Measurements from ENCODE around the gene SLC2A6.

SLC2A6 gene

DNA sequence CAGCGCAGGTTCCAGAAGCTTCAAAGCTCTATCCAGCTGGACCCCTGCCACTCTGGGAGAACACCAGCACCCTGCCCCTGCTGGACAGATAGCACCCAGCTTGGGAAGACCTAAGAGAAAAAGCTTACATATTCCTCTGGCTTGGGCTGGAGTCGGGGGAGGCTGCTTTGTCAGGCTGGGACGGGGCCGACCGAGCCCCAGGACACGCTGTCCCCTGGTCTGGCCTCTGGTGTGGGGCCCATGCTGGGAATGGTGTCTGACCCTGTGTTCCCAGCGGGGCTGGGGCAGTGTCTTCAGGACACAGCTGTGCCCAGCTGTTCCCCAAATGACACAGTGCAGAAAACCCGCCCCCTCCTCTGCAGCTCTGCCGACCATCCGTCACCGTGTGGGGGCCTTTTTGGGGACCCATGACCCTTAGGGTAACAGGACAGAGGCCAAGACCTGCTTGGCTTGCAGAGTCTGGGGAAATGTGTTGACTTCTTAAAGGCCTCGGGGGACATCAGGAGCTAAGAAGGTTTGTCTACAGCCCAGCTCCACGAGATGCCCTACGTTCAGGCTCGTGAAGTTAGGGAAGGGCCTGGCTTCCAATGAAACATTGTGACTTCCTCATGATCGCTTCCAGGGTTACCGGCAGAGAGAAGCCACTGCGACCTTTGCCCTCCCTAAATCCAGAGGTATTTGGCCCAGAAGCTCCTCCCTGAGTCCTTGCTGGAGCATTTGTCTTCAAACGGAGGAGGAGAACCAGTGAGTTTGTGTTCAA lies 20.4 kb upstream of the SLC2A6 start:
- no peak for DNase-seq

DNA sequence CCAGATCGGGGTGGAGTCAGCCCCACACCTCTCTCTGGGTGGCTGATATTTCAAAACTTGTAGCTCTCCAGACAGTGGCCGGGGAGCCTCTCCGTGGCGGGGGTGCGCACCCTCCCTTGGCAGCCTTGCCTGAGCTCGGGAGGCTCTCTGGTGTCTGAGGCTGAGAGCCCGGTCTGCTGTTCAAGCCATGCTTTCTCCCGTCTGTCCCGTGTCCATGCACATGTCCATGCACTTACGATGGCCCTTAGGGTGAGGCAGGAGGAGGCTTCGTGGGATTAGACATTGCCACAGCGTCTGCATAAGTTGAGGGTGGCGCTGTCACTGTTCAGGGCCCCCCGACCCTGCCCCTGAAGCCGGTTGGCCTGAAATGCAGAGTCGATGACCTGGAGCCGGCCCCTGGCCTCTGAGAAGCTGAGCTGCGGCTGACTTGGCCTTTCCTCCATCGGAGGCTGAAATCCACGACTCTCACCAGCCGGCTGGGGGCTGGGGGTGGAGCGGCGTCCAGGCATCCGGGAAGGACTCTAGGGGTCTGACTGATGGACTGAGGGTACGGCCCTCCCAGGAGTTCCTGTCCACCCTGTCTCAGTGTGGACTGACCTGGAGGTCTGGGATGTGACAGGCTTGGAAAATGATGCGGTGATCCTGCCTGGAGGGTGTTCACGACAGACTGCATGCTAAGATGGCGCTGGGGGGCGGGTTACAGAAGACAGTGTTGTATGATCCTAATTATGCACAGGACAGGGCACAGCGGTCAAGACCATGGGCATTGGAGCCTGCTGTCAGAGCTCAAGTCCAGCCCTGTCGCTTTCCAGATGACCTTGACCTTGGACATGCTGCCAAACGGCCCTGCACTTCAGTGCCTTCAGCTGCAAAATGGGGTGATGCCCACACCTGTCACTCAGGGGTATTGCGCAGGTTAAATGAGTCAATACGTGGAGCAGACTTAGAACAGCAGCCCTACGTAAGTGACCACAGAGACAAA lies 18.3 kb upstream of the SLC2A6 start:
- DNase-seq: no peak

DNA sequence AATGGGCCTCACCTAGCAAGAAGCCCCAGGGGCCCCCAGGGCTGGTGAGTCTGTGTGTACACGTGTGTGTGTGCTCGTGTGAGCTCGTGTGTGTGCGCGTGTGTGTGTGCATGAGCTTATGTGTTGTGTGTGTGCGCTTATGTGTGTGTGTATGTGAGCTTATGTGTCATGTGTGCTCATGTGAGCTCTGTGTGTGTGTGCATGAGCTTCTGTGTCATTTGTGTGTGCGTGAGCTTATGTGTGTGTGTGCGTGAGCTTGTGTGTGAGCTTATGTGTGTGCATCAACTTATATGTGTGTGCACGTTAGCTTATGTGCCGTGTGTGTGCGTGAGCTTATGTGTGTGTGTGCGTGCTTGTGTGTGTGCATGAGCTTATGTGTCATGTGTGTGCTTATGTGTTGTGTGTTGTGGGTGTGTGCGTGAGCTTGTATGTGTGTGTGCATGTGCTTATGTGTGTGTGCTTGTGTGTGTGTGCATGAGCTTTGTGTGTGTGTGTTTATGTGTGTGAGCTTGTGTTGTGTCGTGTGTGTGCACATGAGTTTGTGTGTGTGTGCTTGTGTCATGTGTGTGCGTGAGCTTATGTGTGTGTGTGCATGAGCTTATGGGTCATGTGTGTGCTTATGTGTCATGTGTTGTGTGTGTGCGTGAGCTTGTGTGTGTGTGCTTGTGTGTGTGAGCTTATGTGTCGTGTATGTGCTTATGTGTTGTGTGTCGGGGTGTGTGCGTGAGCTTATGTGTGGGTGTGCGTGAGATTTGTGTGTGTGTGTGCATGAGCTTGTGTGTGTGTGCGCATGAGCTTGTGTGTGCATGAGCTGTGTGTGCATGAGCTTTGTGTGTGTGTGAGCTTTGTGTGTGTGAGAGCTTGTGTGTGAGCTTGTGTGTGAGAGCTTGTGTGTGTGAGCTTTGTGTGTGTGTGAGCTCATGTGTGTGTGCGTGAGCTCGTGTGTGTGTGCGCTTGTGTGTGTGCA lies 16.7 kb upstream of the SLC2A6 start:
- DNase-seq: no peak

DNA sequence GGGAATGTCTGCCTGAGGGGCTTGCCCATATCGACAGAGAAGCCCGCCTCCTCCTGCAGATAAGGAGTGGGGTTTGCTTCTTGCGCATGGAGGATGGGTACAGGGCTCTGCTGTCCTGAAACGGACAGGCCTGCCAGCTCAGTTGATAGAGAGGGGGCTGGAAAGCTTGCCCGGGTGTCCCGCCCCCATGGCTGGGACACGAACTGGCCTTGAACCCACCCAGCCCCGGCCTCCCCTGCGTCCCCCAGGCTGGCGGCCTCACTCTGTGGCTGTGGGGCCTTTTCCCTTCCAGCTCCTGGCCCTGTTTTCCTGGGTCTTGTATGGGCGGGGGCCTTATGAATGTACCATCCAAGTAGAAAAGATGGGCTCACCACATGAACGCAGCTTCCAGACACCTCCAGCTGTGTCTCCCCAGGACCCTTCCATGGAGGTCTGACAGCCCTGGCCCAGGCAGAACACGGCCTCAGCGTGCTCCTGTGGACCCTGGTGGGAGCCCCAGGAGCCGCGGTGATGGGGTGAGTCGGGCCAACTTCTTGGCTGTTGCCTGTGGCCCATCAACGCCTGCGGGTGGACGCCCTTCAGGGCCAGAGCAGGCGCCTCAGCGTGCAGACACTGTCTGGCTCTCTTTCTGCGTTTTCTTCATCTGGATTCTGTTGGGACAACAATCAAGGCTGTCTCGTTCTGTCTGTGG lies 15.9 kb upstream of the SLC2A6 start:
- no peak for DNase-seq

DNA sequence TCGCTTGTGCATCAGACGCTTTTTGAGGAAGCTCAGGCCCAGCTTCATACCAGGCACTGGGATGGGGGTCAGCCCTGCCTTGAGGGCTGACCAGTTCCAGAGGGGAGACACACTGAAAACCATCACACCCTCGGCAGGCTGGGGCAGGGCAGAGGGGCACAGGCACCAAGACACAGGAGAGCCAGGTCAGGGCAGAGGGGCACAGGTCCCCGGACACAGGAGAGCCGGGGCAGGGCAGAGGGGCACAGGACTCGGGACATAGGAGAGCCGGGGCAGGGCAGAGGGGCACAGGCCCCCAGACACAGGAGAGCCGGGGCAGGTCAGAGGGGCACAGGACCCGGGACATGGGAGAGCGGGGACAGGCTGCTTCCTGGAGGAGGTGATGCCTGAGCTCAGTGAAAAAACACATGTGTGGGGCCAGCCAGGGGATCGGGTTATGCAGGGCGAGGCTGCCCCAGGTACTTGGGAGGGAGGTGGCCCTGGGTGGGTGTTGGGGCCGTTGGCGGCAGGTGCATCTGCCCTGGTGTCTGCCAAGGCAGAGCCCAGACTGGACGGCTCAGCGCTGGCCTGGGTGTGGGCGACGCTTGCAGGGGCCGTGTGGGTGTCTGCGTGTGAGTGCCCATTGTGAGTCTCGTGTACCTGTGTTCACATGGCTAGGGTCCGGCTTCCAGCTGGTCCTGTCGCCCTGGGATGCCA lies 15.1 kb upstream of the SLC2A6 start:
- no peak for DNase-seq

DNA sequence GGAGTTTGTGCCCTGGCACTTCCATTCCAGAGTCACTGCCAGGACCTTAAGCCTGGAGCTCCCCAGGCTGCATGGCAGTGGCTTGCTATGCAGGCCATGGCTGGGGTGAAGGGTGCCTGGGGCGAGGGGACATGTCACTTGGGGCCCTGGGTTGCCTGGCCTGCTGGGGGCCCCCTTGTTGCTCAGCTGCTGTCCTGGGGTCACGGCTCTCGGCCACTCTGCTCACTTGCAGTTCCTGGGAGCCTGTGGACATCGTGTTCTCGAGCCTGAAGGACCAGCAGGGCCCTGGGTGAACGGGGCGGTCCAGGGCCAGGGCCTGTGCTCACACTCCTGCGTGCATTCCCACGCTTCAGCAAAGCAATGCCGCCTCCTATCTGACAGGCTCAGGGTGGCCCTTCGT lies 14.5 kb upstream of the SLC2A6 start:
- DNase-seq: no peak

DNA sequence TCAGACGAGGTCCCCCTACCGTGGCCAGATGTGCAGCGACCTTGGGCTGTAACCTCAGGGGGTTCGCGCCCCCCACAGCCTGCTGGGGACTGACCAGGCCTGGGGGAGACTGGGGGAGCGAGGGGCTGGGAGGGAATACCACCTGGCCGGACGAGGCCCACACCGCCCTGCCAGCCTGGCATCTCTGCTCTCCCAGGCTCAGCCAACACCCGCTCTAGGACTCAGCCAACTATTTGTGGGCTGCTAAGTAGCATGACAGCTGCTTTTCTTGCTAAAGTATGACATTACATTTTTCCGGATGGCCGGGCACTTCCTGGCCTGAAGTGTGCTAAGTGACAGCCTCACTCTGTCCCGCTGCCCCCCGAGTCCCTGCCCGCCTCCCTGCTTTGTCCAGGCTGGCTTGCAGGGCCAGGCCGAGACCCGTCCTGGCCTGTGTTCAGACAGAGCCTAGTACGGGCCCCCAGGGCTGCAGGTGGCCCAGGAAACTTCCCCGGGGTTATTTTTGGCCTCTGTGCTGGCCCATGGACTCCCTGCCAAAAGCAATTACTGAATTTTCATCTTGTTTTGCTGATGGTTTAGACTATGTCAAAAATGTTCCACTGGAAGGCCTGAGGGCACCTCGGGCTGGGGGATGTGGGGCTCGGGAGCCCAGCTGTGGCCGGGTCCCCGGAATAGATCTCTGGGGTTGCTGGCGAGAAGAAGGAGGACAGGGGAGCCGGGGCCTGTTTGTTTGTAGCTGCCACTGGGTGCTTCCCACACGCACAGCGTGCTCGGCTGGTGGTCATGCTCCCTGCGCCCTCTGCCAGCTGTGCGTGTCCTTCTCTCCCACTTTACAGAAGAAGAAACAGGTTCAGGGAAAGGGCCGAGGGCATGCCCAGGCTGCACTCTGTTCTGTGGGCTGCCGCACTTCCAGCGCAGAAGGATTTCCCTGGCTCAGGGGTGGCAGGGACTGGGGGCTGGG lies 13.4 kb upstream of the SLC2A6 start:
- no peak for DNase-seq

DNA sequence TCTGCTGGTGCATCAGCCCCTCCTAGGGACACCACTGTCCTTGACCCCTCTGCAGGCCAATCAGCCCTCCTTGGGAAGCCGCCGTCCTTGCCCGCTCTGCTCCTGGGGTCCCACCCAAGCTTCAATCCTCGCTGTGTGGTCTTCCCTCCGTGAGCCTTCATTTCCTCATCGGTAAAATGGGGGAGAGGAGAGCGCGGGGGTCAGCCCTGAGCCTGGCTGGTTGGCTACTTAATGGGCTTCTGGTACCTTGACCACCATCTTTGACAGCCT lies 12.7 kb upstream of the SLC2A6 start:
- no peak for DNase-seq

DNA sequence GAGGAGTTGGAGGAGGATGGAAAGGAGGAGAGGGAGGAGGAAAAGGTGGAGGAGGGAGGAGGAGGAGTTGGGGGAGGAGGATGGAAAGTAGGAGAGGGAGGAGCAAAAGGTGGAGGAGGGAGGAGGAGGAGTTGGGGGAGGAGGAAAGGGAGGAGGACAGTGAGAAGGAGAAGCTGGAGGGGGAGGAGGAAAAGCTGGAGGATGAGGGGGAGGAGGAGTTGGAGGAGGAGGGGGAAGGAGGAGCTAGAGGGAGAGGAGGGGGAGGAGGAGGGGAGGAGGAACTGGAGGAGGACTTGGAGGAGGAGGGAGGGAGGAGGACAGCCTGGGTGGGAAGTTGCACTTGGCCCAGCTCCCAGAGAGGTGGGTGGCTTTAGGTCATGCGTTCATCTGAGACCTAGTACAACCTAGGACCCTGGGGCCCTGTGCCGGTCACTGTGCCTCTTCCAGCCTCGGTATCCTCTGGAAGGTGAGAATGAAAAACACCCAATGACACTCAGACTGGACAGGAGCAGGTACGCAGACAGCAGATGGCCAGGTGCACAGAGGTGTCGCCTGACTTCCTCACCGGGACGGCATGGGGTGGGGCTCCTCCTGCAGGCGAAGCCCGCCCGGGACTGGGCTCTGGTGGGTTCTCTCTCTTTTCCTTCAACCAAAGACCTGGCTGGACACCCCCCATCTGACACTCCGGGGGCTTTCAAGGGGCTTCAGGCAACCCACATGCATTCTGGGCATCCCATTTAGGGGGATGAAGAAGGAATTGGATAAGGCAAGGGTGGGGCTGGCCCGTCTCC lies 12.2 kb upstream of the SLC2A6 start:
- no peak for DNase-seq

DNA sequence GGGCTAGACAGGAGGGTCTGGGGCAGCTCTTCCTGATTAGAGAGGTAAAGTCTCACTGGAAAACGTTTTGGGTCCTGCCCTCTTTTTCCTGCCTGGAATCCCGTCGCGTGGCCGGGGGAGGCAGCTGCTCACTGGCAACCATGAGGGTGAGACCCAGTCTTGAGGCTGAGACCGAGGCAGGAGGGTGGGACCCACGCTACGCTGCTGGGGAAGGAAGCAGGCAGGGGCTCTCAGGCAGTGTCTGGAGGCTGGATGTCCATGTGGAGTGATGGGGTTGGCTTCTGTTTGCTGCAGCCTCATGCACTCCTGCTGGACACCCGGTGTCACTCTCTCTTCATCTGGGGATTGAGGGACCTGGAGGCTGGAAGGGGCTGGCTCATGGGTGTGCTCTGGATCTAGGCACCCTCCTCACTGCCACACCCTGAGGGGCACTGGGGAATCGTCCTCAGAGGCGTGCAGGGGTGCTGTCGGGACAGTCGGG lies 11.3 kb upstream of the SLC2A6 start:
- no peak for DNase-seq

DNA sequence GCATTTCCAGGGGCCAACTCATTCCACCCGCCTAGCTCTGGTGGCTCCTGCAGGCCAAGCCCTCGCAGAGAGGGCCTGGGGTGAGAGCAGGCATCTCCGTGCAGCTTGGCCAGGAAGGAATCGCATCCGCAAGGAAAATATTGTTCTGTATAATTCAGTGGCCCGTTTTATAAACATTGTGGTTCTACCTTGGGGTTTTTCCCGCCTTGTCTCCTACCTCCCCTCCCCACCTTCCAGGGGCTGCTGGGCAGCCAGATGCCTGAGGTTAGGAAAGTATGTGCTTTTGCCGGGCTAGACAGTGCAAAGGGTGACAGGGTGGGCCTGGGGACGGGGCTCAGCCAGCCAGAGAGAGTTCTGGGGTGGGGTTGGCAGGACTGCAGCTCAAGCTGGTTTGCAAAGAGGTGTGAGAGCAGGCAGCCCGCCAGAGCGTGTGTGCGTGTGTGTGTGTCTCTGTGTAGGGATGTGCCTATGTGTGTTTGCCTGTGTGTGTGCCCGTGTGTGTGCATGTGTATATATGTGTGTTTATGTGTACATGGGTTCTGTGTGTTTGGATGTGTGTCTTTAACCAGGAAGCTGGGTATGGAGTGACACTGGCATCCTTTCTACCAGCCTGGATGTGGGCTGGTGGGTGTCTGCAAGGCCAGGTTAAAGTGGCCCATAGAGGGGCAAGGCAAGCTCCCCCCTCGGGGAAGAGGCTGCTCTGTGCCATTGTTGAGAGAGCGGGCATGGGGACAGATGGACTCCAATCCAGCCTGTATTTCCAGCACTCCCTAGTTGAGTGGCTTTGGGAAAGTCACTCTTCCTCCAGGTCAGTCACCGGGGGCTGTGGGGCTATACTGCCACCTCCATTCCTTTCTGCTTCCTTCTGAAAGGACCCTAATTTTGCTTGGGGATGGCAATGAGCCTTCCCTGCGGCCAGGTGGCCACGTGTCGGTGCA lies 10.6 kb upstream of the SLC2A6 start:
- DNase-seq: no peak

DNA sequence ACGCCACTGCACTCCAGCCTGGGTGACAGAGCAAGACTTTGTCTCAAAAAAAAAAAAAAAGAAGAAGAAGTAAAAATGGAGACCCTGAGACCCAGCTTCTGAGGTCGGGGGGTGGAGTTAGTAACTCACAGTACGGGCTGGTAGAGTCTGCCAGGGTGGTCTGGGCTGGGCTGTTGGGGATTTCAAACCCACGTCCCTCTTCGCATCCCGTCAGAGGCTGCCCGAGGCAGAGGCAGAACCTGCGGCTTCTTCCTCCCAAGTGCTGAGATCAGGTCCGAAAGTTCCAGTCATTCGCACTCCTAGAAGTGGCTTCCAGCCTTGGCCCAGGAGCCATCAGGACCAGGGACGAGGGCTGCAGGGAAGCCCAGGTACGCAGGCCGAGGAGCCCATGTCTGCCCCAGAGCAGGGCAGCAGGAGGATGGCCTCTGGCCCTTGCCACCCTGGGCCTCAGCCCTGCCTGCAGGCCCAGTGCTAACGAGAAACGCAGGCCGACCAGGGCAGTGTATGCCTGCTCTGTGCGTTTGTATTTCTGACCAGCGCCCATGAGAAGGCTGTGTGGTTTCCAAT lies 9.9 kb upstream of the SLC2A6 start:
- DNase-seq: no peak

DNA sequence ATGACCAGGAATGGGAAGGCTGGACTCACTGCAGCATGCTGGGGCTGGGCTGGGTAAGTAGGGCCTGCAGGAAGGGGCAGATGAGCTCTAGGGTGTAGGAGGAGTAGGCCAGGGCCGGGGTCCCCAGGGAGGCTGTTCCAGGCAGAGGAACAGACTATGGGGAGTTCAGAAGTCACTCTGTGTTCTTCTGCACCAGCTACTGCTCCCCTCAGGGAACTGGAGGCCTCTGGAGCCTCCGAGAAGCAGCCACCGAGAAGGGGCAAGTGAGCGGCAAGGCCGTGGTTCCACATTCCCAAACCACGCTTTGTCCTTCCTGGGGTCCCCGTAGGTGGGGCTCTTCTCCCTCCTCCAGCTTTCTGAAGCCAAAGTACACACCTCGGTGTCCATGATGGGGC lies 8.4 kb upstream of the SLC2A6 start:
- no peak for DNase-seq

DNA sequence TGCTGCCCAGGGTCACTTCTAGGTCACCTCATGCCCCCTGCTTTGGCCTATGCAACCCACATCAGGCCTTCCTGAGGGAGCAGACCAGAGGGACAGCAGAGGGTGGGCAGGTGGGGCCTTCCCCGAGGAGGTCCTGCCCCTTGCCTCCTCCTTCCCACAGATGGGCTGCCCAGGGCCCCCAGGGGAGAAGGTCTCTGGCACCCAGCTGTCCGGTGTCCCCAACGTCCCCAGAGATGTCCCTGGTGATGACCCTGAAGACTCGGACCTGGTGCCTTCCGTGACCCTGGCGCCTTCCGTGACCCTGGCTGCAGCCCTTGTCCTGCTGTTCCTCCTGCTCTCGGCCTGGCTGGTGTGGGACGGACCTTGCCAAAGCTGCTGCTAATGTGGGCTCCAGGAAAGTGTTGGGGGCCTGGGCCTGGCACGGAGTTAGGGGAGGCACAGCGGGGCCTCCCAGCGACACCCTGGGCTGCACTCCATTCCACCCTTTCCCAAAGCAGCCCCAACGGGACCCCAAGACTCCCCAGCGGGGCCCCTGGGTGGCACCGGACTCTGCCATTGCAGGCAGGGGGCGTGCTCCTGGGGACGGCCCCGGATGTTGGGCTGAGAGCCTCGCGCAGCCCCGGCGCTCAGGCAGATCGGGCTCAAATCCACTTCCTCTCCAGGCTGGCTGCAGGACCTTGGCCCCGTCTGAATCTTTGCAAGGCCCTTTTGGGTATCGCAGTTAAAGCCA lies 6.8 kb upstream of the SLC2A6 start:
- DNase-seq: no peak

DNA sequence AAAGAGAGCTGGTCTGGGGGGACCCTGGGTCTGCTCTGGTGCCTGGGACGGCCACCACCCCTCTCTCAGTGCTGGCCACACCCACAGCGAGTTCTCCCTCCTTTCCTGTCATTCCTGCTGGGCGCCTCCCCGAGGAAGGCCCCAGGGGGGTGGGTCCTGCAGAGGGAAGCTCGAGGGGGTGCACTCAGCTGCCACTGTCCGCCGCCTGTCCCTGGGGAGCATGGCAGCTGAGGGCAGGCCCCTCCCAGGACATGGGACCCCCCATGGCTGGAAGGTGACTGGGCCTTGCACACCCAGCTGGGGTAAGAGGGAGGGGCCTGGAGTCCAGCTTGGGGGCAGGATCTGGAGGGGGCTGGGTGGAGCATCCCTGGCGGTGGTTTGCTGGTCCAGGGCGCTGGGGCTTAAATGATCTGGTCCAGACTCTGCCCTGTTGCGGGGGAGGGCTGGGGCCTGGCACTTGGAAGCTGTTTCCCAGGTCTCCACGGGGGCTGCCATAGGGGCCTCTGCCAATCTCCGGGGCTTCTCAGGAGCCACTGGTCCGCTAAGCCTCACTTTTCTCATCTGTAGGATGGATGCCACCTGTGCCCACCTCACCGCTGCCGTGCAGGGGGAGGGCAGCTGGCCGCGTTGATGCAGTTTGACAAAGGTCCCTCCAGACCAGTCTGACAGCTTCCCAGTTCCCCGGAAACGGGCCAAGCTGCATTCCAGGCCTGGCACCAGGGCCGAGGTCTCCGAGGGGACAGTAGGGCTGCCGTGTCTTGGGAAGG lies 6.0 kb upstream of the SLC2A6 start:
- DNase-seq: no peak

Measured in hypothalamus (tissue), 51 donors.